HepG2 (cell line): ENCODE data around the gene TIPRL. TPM values are rescaled to one million over a fixed set of nuclear protein-coding genes. Genes with fewer than 3 reads are reported as not detected.
A peak's percentile ranks its signal among the peaks of the same experiment; 100 is the strongest.

Experiments used
- ARID4A ChIP-seq: sonication (generic); formaldehyde crosslinking; IDR thresholded peaks from 2 replicates; pipeline ENCODE4 v1.5.0; 2020; ENCODE audit warnings: mild to moderate bottlenecking, missing genetic modification reagents, borderline replicate concordance
- CENPT ChIP-seq: sonication (generic); formaldehyde crosslinking; IDR thresholded peaks from 2 replicates; pipeline ENCODE4 v1.8.0; 2022; ENCODE audit warnings: low read depth, mild to moderate bottlenecking, moderate library complexity, missing genetic modification reagents
- DBP ChIP-seq: sonication (generic); formaldehyde crosslinking; IDR thresholded peaks from 2 replicates; pipeline ENCODE4 v1.4.0; 2020; ENCODE audit warnings: missing genetic modification reagents; ENCODE audit errors: not compliant biosample characterization
- HOMEZ ChIP-seq: IDR thresholded peaks from 2 replicates; pipeline ENCODE4 v1.6.1; 2016; ENCODE audit warnings: low read depth
- POLR2A ChIP-seq, 2 experiments: IDR thresholded peaks; 2 replicates each; pipeline ENCODE4 v1.6.1; 2011; ENCODE audit warnings: low read depth in 2 of 2, low read length in 2 of 2, mild to moderate bottlenecking in 1 of 2, moderate library complexity in 1 of 2; ENCODE audit not compliant: insufficient read depth in 1 of 2
- RCOR2 ChIP-seq: IDR thresholded peaks from 2 replicates; pipeline ENCODE4 v1.6.1; 2016; ENCODE audit warnings: missing biosample characterization, missing genetic modification reagents
- SRSF9 ChIP-seq: fragments of 200-400 bp; formaldehyde crosslinking; IDR thresholded peaks from 2 replicates; pipeline ENCODE4 v1.6.1; 2018; ENCODE audit warnings: borderline replicate concordance, mild to moderate bottlenecking, low read depth, low read length; ENCODE audit not compliant: insufficient read depth, poor library complexity, severe bottlenecking
- SUZ12 ChIP-seq: fragments of 150-350 bp; IDR thresholded peaks from 2 replicates; pipeline ENCODE4 v1.6.1; 2014; ENCODE audit warnings: low read depth, low read length
- USF2 ChIP-seq, 2 experiments: sonication (generic) in 1 of 2; formaldehyde crosslinking in 1 of 2; IDR thresholded peaks; 2 replicates each; pipeline versions ENCODE4 v1.5.1 to v1.6.1; 2011 to 2020; ENCODE audit warnings: borderline replicate concordance in 1 of 2, low read depth in 1 of 2, low read length in 1 of 2, mild to moderate bottlenecking in 1 of 2, missing genetic modification reagents in 1 of 2, moderate library complexity in 1 of 2
- ZBTB14 ChIP-seq: sonication (generic); formaldehyde crosslinking; IDR thresholded peaks from 2 replicates; pipeline ENCODE4 v1.4.0; 2020; ENCODE audit warnings: missing genetic modification reagents
- ZNF101 ChIP-seq: sonication (generic); formaldehyde crosslinking; IDR thresholded peaks from 2 replicates; pipeline ENCODE4 v1.4.0; 2020; ENCODE audit warnings: mild to moderate bottlenecking, low read depth, missing genetic modification reagents, borderline replicate concordance
- ZNF740 ChIP-seq: sonication (generic); formaldehyde crosslinking; IDR thresholded peaks from 2 replicates; pipeline ENCODE4 v1.4.0; 2020; ENCODE audit warnings: missing genetic modification reagents
- ZNF839 ChIP-seq: sonication (generic); formaldehyde crosslinking; IDR thresholded peaks from 2 replicates; pipeline ENCODE4 v1.4.0; 2020; ENCODE audit warnings: missing genetic modification reagents, mild to moderate bottlenecking, borderline replicate concordance
- ZUFSP ChIP-seq: sonication (generic); formaldehyde crosslinking; IDR thresholded peaks from 2 replicates; pipeline ENCODE4 v1.9.0; 2021; ENCODE audit warnings: missing genetic modification reagents, mild to moderate bottlenecking, borderline replicate concordance
- polyA plus RNA-seq, 8 experiments: library from polyadenylated mRNA; depleted of rRNA in 3 of 8; stranded (reverse) in 7 of 8; unstranded in 1 of 8; fragments of >200 nt; fragmentation: Illumina TruSeq in 4 of 8; extraction: Trizol in 4 of 8; gene quantifications; 2 replicates each; pipeline versions ENCODE4 v1.2.1 to v1.2.3, GENCODE V29; 2011 to 2016; ENCODE audit warnings: low read depth in 4 of 8, missing spikeins in 1 of 8, mixed read lengths in 1 of 8; ENCODE audit not compliant: insufficient read depth in 1 of 8
- total RNA-seq, 5 experiments: library from RNA; depleted of rRNA; stranded (reverse); fragments of >200 nt; fragmentation: Illumina TruSeq; extraction: Trizol; gene quantifications; 2 replicates each; pipeline ENCODE4 v1.2.3, GENCODE V29; 2016; ENCODE audit warnings: low read depth in 1 of 5

The TIPRL gene
- total and polyA plus RNA-seq, 2 of the 13 experiments (the other 11 are each of a cell fraction or from before 2014, with no cell fraction given), result 10.1 to 22.8 TPM

GRCh38 chr1:168225476-168226190 lies 46.9 kb downstream of the TIPRL start, which contains the start of gene SFT2D2 (continued):
- TF ChIP-seq ZNF740 (CRISPR knock-in tag) (no peak), ZUFSP (no peak), SRSF9 (no peak), POLR2A (IDR thresholded peaks at IDR 0.05; ENCODE audit: insufficient read depth in 1 of 2, low read depth in 2 of 2, low read length in 2 of 2) (peak; percentile 53 to 82), RCOR2 (CRISPR knock-in tag) (no peak), DBP (no peak), ZNF839 (CRISPR knock-in tag) (no peak), SUZ12 (peak; percentile 40; the same call in 1 of the 2 replicates), USF2 (IDR thresholded peaks at IDR 0.05; ENCODE audit: low read depth, low read length) (no peak), USF2 (CRISPR knock-in tag; IDR thresholded peaks at IDR 0.05; ENCODE audit: borderline replicate concordance) (no peak), ARID4A (CRISPR knock-in tag) (peak; percentile 76; the same call in 1 of the 2 replicates), ZBTB14 (CRISPR knock-in tag) (peak; percentile 46), ZNF101 (CRISPR knock-in tag) (no peak; the same call in 1 of the 2 replicates), CENPT (CRISPR knock-in tag) (peak; percentile 81; the same call in 1 of the 2 replicates), HOMEZ (CRISPR knock-in tag) (no peak)
